H1 (cell line): ENCODE results near the gene CAMK2G. TPM values are rescaled to one million over a fixed set of nuclear protein-coding genes. Genes with fewer than 3 reads are reported as not detected.

Experiments used
- CBX5 ChIP-seq: fragments of 300-800, 300-1000 bp; sonication (generic); IDR thresholded peaks from 2 replicates; pipeline ENCODE4 v1.7.1; 2016; ENCODE audit warnings: antibody characterized with exemption, low read length, low read depth
- CEBPB ChIP-seq: IDR thresholded peaks from 2 replicates; pipeline ENCODE4 v1.6.1; 2012; ENCODE audit warnings: low read depth, low read length
- polyA plus RNA-seq, 7 experiments: library from polyadenylated mRNA; depleted of rRNA in 3 of 7; stranded (reverse) in 5 of 7; unstranded in 2 of 7; fragments of >200 nt in 5 of 7; fragments of 200-250 nt in 2 of 7; gene quantifications; 1 replicate in 5 of 7; 2 replicates in 1 of 7; 4 replicates in 1 of 7; pipeline versions ENCODE4 v1.2.1 to v1.2.3, GENCODE V29; 2011 to 2013; ENCODE audit warnings: missing spikeins in 2 of 7, mixed read lengths in 2 of 7
- total RNA-seq: library from RNA; stranded (reverse); fragmentation: NEBNext Ultra II Directional; extraction: Animal tissue kit (Norgen Biotek cat#: 25700); gene quantifications from 2 replicates; pipeline ENCODE4 v1.2.1, GENCODE V29; 2021

The CAMK2G gene
- total and polyA plus RNA-seq, 2 of the 8 experiments (the other 6 are each of a cell fraction or from before 2014, with no cell fraction given) = 28.9 to 31.7 TPM

DNA sequence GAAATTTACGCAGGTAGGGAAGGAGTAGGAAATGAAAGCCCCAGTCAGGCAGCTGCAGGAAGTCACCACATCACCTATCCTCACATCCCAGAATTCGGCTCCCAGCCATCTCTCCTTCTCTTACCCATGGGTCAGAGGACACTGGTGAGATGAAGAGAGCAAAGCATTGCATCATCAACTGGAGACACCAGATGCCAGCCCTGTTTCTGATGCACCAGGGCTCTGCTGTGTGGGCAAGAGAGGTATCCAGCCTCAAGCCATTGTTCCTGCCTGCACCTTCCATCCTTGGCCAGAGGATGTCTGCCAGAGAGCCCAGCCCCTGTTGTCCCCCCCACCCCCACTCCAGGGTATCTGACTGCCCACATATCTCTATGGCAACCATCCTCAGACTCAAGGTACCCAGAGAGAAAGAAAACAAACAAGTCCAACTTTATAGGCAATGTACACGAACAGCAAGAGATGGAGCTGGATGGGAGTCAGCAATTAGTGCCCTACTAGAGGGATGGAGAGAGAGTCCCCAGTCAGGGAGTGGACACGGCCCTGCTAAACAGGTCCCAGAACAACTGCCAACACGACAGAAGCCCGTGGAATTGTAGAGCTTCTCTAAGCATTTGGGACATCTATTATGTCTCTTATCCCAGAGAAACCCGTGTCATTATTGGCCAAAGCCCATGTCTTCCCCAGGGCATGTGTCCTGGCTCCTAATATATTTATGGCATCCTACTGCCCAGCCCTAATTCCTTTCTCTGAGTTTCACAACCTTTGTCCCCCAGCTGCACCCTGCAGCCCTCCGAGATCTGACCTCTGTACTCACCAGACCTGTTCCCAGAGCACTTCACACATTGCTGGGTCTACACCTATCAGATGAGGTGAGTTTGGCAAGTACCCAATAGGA is 2.8 kb downstream of the CAMK2G start (continued):
- TF ChIP-seq CBX5 (no peak), CEBPB (no peak)
